NCI-H69 (cell line): ENCODE results near the gene GMPR2.
A peak's percentile ranks its signal among the peaks of the same experiment; 100 is the strongest.
"Not testable (repeated sequence)": the region's sequence is repeated elsewhere in the genome, so short reads cannot be mapped to it uniquely, and the experiment has no call there.

Source experiments
- DNase-seq: peaks from one replicate; lab custom pipeline; 2025; lab: John Stamatoyannopoulos, UW

Gene GMPR2

GRCh38 chr14:24231263-24232120 lies 1.2 kb upstream of the GMPR2 start:
- no peak for DNase-seq

GRCh38 chr14:24232121-24232644 lies 546 bp upstream of the GMPR2 start, which contains the start of gene NEDD8:
Gene NEDD8, minus strand, starts transcription at chr14:24232367. Its CDS starts 100 bp downstream, at chr14:24232267.
- peak; percentile 94 for DNase-seq

DNA sequence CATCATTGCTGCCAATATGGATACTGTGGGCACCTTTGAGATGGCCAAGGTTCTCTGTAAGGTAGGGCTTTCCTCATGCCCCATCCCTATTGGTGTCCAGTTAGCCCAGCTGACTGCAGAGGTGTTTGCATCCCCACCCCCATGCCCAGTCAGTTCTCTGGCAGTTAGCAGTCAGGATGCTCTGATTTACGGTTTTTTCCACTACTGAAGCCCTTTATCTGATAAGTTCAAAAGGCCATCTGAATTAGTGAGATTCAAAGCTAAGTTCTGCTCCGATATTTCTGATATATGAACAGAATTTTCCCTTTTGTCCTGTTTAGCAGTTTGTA lies 773 bp downstream of the GMPR2 start:
- DNase-seq: no peak

- DNase-seq: no peak
Observed at GRCh38 chr14:24234095-24235005, 1.6 kb downstream of the GMPR2 start.

DNA sequence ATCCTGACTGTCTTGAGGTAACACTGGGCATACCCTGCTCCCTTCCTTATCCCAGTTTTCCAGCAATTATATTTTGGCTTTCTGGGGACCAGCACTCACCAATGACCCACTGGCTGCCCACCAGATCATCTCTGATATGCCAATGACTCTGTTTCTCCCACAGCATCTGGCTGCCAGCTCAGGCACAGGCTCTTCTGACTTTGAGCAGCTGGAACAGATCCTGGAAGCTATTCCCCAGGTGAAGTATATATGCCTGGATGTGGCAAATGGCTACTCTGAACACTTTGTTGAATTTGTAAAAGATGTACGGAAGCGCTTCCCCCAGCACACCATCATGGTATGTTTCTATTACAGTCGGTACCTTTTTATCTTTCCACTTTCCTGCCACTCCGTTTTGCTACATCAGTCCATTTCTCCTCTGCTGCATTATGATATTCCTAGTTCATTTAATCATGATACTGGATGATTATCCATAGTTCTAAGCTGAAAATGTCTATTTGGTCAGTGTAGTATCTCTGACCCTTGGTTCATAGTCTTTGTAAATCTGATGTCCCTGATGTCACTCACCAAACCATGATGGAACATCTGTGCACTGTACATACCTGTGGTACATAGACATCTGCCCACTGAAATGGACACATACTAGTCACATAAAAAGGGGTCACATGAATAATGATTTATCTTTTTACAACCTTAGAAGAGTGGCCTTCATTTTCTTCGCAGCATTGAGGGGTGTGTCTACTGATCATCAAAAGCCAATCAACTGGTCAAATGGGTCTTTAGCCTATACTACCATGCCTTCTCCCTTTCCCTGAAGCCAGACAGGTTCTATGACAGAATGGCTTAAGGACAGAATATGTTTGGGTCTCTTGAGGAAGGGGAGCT lies 3.3 kb downstream of the GMPR2 start:
- DNase-seq: no peak

- DNase-seq: no peak
Observed at GRCh38 chr14:24236689-24237462, 4.1 kb downstream of the GMPR2 start.

GRCh38 chr14:24237463-24237955 lies 4.8 kb downstream of the GMPR2 start:
- DNase-seq: no peak

- no peak for DNase-seq
Observed at GRCh38 chr14:24238123-24238522, 5.4 kb downstream of the GMPR2 start.

DNA sequence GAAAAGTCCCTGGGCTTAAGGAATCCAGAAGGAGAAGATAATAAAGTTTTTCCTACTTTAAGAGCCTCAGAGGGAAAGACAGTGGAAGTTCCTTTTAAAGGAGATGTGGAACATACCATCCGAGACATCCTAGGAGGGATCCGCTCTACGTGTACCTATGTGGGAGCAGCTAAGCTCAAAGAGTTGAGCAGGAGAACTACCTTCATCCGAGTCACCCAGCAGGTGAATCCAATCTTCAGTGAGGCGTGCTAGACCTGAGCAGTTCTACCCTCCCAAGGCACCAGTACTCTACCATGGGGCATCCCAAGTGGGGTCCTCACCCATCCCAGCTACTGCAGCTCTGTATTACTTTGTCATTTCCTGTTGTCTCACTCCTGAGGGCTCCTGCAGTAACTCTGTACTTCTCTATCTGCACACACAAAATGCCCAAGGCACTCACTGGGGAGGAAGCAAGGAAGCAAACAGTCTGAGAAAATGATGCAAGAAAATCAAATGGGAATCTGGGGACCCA lies 5.9 kb downstream of the GMPR2 start:
- no peak for DNase-seq

DNA sequence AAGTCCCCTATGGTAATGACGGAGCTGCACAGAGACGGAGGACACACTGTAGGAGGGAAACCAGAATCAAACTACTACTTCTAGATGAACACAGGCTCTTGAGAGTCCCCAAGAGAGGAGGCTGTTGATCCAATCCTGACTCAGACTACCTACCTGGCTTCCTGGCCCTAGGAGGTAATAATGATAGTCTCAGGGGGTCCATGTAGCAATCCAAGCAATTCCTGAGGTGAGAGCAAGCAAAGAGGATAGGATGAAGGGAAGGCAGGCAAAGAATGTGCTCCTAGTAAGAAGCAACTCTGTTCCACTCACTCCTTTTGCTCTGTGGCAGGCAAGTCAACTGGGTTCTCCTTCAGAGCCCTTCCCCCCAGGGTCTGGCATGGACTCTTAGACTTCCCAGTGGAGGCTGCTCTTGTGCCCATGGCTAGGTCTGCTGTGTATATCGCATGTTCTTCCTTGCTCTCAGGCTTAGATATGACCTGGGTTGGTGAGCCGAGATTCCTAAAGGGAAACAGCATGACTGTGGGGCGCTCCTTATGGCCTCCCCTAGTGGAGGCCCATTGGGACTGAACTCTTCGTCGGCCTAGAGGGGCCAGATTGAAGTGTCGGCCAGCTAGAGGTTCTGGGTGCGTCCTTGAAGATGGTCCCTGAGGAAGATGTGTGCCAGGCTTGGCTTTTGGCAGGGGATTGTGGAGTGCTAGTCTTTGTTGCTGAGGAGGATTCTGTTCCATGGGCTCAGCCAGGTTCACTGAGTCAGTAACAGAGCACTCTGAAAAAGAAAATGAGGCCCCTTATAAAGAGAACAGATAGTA lies 7.6 kb downstream of the GMPR2 start:
- DNase-seq: no peak

GRCh38 chr14:24241829-24242443 lies 9.2 kb downstream of the GMPR2 start:
- peak; percentile 97 for DNase-seq

GRCh38 chr14:24243336-24243836 lies 10.7 kb downstream of the GMPR2 start:
- peak; percentile 64 for DNase-seq

DNA sequence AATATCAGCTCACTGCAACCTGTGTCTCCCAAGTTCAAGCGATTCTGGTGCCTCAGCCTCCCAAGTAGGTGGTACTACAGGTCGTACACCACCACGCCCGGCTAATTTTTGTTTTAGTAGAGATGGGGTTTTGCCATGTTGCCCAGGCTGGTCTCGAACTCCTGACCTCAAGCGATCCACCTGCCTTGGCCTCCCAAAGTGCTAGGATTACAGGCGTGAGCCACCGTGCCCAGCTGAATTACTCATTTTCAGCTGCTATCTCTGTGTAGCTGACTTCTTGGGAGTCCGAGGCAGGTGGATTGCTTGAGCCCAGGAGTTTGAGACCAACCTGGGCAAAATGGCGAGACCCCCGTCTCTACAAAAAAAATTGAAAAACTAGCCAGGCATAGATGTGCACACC lies 12.6 kb downstream of the GMPR2 start:
- not testable (repeated sequence) for DNase-seq

- DNase-seq: no peak
Observed at GRCh38 chr14:24246765-24247212, 14.1 kb downstream of the GMPR2 start.

DNA sequence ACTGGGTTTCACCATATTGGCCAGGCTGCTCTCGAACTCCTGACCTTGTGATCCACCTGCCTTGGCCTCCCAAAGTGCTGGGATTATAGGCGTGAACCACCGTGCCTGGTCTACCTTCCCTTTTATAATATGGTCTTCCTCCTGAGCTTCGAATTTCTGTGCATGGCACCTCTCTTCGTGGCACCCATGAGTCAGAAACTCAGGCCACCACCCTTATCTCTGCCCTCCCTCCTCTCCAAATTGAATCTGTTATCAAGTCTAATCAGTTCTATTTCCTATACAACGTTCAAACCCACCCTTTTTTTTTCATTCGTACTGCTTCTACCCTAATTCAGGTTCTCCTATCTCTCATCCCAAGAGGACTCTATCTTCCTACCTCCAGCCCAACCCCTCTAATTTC lies 14.7 kb downstream of the GMPR2 start:
- no peak for DNase-seq

- no peak for DNase-seq
Observed at GRCh38 chr14:24249230-24250021, 16.7 kb downstream of the GMPR2 start.

DNA sequence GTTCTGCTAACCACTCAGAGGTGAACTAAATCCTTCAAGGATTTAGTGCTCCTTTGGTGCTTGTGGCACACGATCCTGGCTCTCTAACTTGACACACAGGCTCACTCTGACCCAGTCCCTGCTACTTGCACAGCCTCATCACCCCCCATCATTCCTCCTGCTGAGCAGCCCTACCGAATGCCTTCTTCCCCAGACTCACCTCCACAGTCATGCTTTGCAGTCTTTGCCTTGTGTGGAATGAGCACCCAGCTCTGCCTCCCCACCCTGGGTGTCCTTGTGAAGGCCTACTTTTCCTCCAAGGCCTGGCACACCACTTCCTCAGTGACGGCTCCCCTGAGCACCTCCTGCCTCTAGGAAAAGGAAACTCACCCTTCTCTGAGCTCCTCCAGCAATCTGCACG lies 17.6 kb downstream of the GMPR2 start:
- DNase-seq: no peak

DNA sequence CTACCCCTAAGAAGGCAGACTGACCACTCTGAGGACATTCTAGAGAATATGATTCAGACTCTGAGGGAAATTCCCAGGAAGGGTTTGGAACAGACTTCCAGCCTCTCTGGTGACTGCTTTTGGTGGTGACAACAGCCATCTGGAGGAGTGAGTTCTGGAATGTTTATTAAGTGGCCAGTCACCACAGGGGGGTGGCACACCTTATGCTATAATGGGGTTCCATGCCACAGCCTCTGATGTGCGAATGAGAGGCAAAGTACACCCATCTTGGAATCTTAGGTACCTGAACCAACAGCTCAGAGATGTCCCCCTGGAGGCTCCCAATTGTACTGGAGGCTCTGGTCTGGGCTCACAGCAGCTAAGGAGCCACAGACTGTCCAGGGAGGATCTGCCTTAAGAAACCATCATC lies 19.2 kb downstream of the GMPR2 start:
- DNase-seq: no peak
